SK-N-SH (cell line): ENCODE data around the gene PPA1. TPM values are rescaled to one million over a fixed set of nuclear protein-coding genes. Genes with fewer than 3 reads are reported as not detected.

ENCODE experiments used
- CTCF ChIA-PET: fragments of 300-600, 350-600 bp; formaldehyde crosslinking; extraction: SDS; loops from one replicate; lab custom pipeline; 2021; lab: Yijun Ruan, JAX
- POLR2A ChIA-PET: fragments of 350-600 bp; sonication (Branson Sonifier 250); formaldehyde crosslinking; extraction: SDS; loops from one replicate; lab custom pipeline; 2020; ENCODE audit warnings: antibody characterized with exemption, inconsistent platforms; lab: Yijun Ruan, JAX
- DNase-seq: peaks from one replicate; pipeline ENCODE4 v3.0.0; 2012
- H2AFZ ChIP-seq: fragments of 200-600 bp; sonication (generic); 2 replicates; pipeline ENCODE4 v1.8.1; 2016; ENCODE audit warnings: antibody characterized with exemption, mild to moderate bottlenecking, low read depth
- H3F3A ChIP-seq: fragments of 200-600 bp; sonication (generic); replicated peaks from 2 replicates; pipeline ENCODE3; 2016; ENCODE audit warnings: antibody characterized with exemption, mild to moderate bottlenecking; ENCODE audit not compliant: insufficient read depth
- H3K27ac ChIP-seq, 2 experiments: fragments of 200-500 bp in 1 of 2; fragments of 200-600 bp in 1 of 2; sonication (Bioruptor generic) in 1 of 2; sonication (generic), shearing (Covaris generic) in 1 of 2; 2 replicates each; pipeline versions ENCODE4 v1.5.1 to v1.6.1; 2014 to 2016; ENCODE audit warnings: low read depth in 2 of 2, inconsistent platforms in 1 of 2, low read length in 1 of 2, mild to moderate bottlenecking in 1 of 2, mixed read lengths in 1 of 2
- H3K27me3 ChIP-seq: fragments of 200-600 bp; sonication (generic), shearing (Covaris generic); 2 replicates; pipeline ENCODE4 v1.6.1; 2016; ENCODE audit warnings: mixed run types; ENCODE audit not compliant: insufficient read depth
- H3K36me3 ChIP-seq, 2 experiments: fragments of 200-500 bp in 1 of 2; fragments of 200-600 bp in 1 of 2; sonication (Bioruptor generic) in 1 of 2; sonication (generic) in 1 of 2; replicated peaks in 1 of 2; 2 replicates each; pipeline versions ENCODE3 to v1.5.1; 2014 to 2016; ENCODE audit warnings: low read length in 1 of 2, mild to moderate bottlenecking in 1 of 2; ENCODE audit not compliant: insufficient read depth in 2 of 2, control insufficient read depth in 1 of 2
- H3K4me1 ChIP-seq, 2 experiments: fragments of 200-500 bp in 1 of 2; fragments of 200-600 bp in 1 of 2; sonication (Bioruptor generic) in 1 of 2; sonication (generic), shearing (Covaris generic) in 1 of 2; 2 replicates each; pipeline versions ENCODE4 v1.5.1 to v1.6.1; 2014 to 2016; ENCODE audit warnings: low read depth in 1 of 2, low read length in 1 of 2, mixed run types in 1 of 2; ENCODE audit not compliant: insufficient read depth in 2 of 2, control insufficient read depth in 1 of 2
- H3K4me2 ChIP-seq: fragments of 200-600 bp; sonication (generic), shearing (Covaris generic); 2 replicates; pipeline ENCODE4 v1.6.1; 2017; ENCODE audit warnings: mixed run types
- H3K4me3 ChIP-seq, 2 experiments: fragments of 200-500 bp in 1 of 2; fragments of 200-600 bp in 1 of 2; sonication (Bioruptor generic) in 1 of 2; sonication (generic), shearing (Covaris generic) in 1 of 2; 2 replicates each; pipeline versions ENCODE4 v1.5.1 to v1.8.1; 2014 to 2016; ENCODE audit warnings: low read depth in 2 of 2, inconsistent platforms in 1 of 2, low read length in 1 of 2, mild to moderate bottlenecking in 1 of 2, mixed read lengths in 1 of 2, moderate library complexity in 1 of 2
- H3K79me2 ChIP-seq: fragments of 200-600 bp; sonication (generic); 2 replicates; pipeline ENCODE4 v1.8.1; 2017; ENCODE audit warnings: mild to moderate bottlenecking; ENCODE audit not compliant: insufficient read depth
- H3K9ac ChIP-seq: fragments of 200-600 bp; sonication (generic); 2 replicates; pipeline ENCODE4 v1.6.1; 2017; ENCODE audit warnings: mixed run types
- H3K9me2 ChIP-seq: fragments of 200-600 bp; sonication (generic); 2 replicates; pipeline ENCODE4 v1.6.1; 2017; ENCODE audit warnings: mixed run types
- H3K9me3 ChIP-seq: fragments of 200-600 bp; sonication (generic); 2 replicates; pipeline ENCODE4 v1.6.1; 2017; ENCODE audit warnings: mixed run types, mild to moderate bottlenecking, moderate library complexity
- H4K20me1 ChIP-seq: fragments of 200-600 bp; sonication (generic); 2 replicates; pipeline ENCODE4 v1.6.1; 2017; ENCODE audit warnings: mild to moderate bottlenecking, mixed run types; ENCODE audit not compliant: insufficient read depth
- CHD2 ChIP-seq: fragments of 150-350 bp; IDR thresholded peaks from 2 replicates; pipeline ENCODE4 v1.6.1; 2018; ENCODE audit warnings: low read length; ENCODE audit not compliant: partially characterized antibody
- EP300 ChIP-seq, 2 experiments: IDR thresholded peaks; 2 replicates each; pipeline versions ENCODE4 v1.4.0 to v1.6.1; 2012; ENCODE audit warnings: borderline replicate concordance in 1 of 2, low read depth in 1 of 2, low read length in 1 of 2
- GATA2 ChIP-seq: sonication (generic); formaldehyde crosslinking; IDR thresholded peaks from 2 replicates; pipeline ENCODE4 v1.5.0; 2020; ENCODE audit warnings: mild to moderate bottlenecking, missing genetic modification reagents
- MEF2A ChIP-seq: IDR thresholded peaks from 2 replicates; pipeline ENCODE4 v1.4.0; 2012; ENCODE audit warnings: low read depth, borderline replicate concordance
- MXI1 ChIP-seq: IDR thresholded peaks from 2 replicates; pipeline ENCODE4 v1.6.1; 2012; ENCODE audit warnings: mild to moderate bottlenecking, low read depth, low read length, improper control_type of control experiment
- POLR2AphosphoS5 ChIP-seq: IDR thresholded peaks from 2 replicates; pipeline ENCODE4 v1.6.1; 2012; ENCODE audit warnings: low read depth, low read length
- RAD21 ChIP-seq: IDR thresholded peaks from 2 replicates; pipeline ENCODE4 v1.6.1; 2012; ENCODE audit warnings: mild to moderate bottlenecking, low read length
- RFX5 ChIP-seq: IDR thresholded peaks from 2 replicates; pipeline ENCODE4 v1.6.1; 2012; ENCODE audit warnings: mild to moderate bottlenecking, improper control_type of control experiment, low read length
- SMC3 ChIP-seq: IDR thresholded peaks from 2 replicates; pipeline ENCODE4 v1.6.1; 2012; ENCODE audit warnings: low read depth, low read length, improper control_type of control experiment
- TEAD4 ChIP-seq: IDR thresholded peaks from 2 replicates; pipeline ENCODE4 v1.4.0; 2012; ENCODE audit warnings: mild to moderate bottlenecking, borderline replicate concordance; ENCODE audit not compliant: insufficient read depth
- whole genome bisulfite sequencing: methylation state at CpG from one replicate; pipeline ENCODE4 v1.1.6; 2017; ENCODE audit warnings: low lambda C conversion rate; 5-methylcytosine and 5-hydroxymethylcytosine counted together
- polyA plus RNA-seq, 3 experiments: library from polyadenylated mRNA; depleted of rRNA; stranded (reverse); fragments of >200 nt; gene quantifications; 2 replicates each; pipeline ENCODE4 v1.2.3, GENCODE V29; 2012
- TF ChIP-seq, protein P1 (sequence below): IDR thresholded peaks from 2 replicates; pipeline ENCODE4; 2012
- TF ChIP-seq, protein P2 (sequence below): IDR thresholded peaks from 2 replicates; pipeline ENCODE4 v1.4.0; 2012; ENCODE audit warnings: low read depth

Gene PPA1
- polyA plus RNA-seq, 1 of the 3 experiments (the other 2 are of a cell fraction): 125 TPM

DNA sequence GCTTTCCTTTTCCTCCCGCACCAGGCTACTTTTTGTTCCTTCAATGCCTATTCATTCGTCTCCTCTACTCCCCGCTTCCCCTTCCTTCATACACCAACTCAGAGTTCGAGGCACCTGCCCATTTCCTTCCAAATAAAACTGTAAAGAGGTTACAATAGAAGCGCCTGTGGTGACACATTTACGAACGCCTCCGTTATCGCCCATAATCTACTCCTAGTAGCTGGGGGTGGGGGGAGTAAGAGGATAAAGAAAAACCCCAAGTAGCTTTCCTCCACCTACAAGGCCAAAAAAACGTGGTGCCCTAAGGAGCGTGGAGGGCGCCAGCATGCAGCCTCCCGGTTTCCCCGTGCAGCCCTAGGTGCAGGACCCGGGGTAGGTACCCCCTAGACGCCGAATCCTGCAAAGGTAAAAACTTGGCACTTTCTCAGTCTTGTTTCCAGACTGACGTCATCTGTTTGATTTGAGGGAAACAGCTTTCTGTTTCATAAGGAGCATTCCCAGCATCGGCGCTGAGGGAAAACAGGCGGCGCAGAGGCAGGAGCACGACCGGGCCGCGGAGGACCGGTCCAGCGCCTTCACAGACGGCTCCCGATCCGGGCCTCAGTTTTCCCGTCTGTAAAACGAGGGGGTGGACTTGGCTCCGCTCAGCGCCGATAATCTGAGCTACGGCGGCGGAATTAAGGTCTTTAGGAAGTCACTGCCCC lies 922 bp downstream of the PPA1 start (continued):
- TF ChIP-seq SMC3: no peak
- no peak for TF ChIP-seq MEF2A
- no peak; a peak in 1 of 4 replicates for TF ChIP-seq EP300 (IDR thresholded peaks at IDR 0.05; ENCODE audit: borderline replicate concordance in 1 of 2, low read depth in 1 of 2, low read length in 1 of 2)
- TF ChIP-seq, protein P1, sequence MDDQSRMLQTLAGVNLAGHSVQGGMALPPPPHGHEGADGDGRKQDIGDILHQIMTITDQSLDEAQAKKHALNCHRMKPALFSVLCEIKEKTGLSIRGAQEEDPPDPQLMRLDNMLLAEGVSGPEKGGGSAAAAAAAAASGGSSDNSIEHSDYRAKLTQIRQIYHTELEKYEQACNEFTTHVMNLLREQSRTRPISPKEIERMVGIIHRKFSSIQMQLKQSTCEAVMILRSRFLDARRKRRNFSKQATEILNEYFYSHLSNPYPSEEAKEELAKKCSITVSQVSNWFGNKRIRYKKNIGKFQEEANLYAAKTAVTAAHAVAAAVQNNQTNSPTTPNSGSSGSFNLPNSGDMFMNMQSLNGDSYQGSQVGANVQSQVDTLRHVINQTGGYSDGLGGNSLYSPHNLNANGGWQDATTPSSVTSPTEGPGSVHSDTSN: no peak
- no peak for TF ChIP-seq CHD2
- TF ChIP-seq RAD21: no peak
- TF ChIP-seq RFX5: no peak
- TF ChIP-seq MXI1: peak; percentile 68; the same call in 1 of the 2 replicates
- TF ChIP-seq POLR2AphosphoS5: 0 out of 2 replicates have a peak, but pooled peaks have one; percentile 15
- TF ChIP-seq, protein P2, sequence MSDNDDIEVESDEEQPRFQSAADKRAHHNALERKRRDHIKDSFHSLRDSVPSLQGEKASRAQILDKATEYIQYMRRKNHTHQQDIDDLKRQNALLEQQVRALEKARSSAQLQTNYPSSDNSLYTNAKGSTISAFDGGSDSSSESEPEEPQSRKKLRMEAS: no peak
- TF ChIP-seq TEAD4: 0 out of 2 replicates have a peak, but pooled peaks have one; percentile 18

DNA sequence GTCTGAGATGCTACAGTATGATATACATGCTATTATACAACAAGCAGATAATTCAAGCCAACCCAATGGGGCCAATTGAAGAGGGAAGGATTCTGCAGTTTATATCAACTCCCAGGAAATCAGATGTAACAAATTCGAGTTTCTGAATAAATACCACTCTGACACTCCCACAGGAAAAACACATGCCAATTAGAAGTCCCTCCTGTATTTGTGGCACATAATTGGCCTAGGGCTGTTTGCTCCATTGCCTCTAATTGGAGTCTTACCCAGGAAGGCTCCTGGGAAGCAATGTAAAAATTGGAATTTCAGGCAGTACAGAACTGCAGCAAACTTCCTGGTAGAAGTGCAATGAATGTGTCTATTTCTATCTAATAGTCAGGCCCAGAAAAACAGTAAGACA lies 4.7 kb downstream of the PPA1 start:
- peaks cover 12 to 23% of the 10 kb centered on the region in 2 experiments for H3K36me3 ChIP-seq
- peaks cover 0 to 4% of the 10 kb centered on the region in 2 experiments; a peak in 3 of 4 replicates for H3K4me1 ChIP-seq
- H3K27me3 ChIP-seq: no peaks in the 10 kb centered on the region
- TF ChIP-seq GATA2 (CRISPR knock-in tag) (no peak), EP300 (IDR thresholded peaks at IDR 0.05; ENCODE audit: borderline replicate concordance in 1 of 2, low read depth in 1 of 2, low read length in 1 of 2) (no peak)
- TF ChIP-seq, all 33 proteins: peak for 0
- no peaks in the 10 kb centered on the region for H3K9me3 ChIP-seq
- H3K27ac ChIP-seq: no peak overlapping the region
- no peaks in the 10 kb centered on the region for H3K9me2 ChIP-seq
- ChIA-PET POLR2A (no interaction called here), CTCF (interaction anchor here (1.8 to 4.8 kb wide), 2 partner anchors 44 to 136 kb away, joined by 5 to 39 read pairs; no protein-coding TSS in a partner anchor)
- peaks cover 10% of the 10 kb centered on the region for H3F3A ChIP-seq
- no peak for DNase-seq
- H2AFZ ChIP-seq: no peak overlapping the region
- no peak overlapping the region for H3K4me3 ChIP-seq
- WGBS: 45% methylated on average over 1 of the region's 1 CpG
- H3K4me2 ChIP-seq: no peak overlapping the region
- H4K20me1 ChIP-seq: peaks cover 10% of the 10 kb centered on the region; the same call in 1 of the 2 replicates
- H3K79me2 ChIP-seq: peaks cover 56% of the 10 kb centered on the region
- no peak overlapping the region for H3K9ac ChIP-seq
